LNCaP clone FGC (cell line): Measurements from ENCODE around the gene KRTAP19-2.

Experiments used
- DNase-seq: peaks from one replicate; pipeline ENCODE4 v3.0.0-alpha.2; 2011; ENCODE audit warnings: low read depth
- H3K4me3 ChIP-seq: 2 replicates; pipeline ENCODE4 v1.5.1; 2011; ENCODE audit warnings: mild to moderate bottlenecking, low read depth, low read length, control low read depth
- TF ChIP-seq, protein P1 (sequence below): IDR thresholded peaks from 2 replicates; pipeline ENCODE4 v1.5.1; 2012; ENCODE audit warnings: mild to moderate bottlenecking; ENCODE audit not compliant: control insufficient read depth, insufficient read depth; ENCODE audit errors: extremely low read depth

Gene KRTAP19-2

DNA sequence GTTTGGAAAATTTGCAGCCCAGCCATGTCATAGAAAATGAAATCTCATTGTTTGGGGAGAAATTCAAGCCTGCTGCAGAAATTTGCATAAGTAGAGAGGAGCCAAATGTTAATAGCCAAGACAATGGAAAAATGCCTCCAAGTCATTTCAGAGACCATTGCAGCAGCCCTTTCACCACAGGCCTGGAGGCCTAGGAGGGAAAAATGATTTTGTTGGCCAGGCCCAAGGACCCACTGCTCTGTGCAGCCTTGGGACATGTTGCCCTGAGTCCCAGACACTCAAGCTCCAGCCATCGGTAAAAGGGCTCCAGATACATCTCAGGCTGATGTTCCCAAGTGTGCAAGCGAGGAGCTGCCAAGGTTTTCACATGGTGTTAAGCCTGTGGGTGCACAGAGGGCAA lies 1.1 kb downstream of the KRTAP19-2 start:
- no peak for DNase-seq
- TF ChIP-seq, protein P1, sequence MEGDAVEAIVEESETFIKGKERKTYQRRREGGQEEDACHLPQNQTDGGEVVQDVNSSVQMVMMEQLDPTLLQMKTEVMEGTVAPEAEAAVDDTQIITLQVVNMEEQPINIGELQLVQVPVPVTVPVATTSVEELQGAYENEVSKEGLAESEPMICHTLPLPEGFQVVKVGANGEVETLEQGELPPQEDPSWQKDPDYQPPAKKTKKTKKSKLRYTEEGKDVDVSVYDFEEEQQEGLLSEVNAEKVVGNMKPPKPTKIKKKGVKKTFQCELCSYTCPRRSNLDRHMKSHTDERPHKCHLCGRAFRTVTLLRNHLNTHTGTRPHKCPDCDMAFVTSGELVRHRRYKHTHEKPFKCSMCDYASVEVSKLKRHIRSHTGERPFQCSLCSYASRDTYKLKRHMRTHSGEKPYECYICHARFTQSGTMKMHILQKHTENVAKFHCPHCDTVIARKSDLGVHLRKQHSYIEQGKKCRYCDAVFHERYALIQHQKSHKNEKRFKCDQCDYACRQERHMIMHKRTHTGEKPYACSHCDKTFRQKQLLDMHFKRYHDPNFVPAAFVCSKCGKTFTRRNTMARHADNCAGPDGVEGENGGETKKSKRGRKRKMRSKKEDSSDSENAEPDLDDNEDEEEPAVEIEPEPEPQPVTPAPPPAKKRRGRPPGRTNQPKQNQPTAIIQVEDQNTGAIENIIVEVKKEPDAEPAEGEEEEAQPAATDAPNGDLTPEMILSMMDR = no peak
- H3K4me3 ChIP-seq = no peak overlapping the region

DNA sequence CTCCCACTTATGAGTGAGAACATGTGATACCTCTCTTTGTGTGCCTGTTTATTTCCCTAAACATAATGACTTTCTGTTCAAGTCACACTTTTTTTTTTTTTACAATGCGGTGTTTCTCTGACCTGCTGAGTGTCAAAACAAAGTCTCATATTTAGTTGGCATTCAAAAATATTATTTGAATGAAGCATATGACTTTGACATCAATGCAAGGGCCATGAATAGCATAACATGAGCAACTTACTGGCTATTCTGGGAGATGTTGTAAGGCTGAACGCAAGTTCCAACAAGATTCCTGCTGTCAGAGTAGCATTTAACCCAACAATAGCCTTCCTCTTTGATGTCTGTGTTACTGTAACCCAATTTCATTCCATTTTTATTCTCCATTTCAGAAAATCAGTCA lies 5.1 kb downstream of the KRTAP19-2 start:
- no peak for DNase-seq
- TF ChIP-seq, protein P1 = no peak

DNA sequence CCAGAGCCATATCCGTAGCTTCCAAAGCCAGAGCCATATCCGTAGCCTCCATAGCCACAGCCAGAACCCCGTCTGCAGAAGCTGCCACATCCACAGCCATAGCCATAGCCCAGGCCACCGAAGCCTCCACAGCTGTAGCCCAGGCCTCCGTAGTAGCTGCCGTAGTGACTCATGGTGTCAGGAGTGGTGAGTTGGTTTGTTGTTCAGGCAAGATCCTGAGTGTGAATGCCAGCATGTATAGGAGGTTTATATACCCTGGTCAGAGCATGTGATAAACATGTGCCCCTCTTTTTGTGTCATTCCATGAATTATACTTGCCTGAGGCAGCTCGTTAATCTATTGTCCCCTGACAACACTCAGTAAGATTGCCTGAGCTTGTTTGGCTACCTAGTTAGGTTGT lies 7.1 kb downstream of the KRTAP19-2 start, which contains the start of gene KRTAP19-1:
Gene KRTAP19-1 (minus strand): TSS at position 223 of the 400 bp plus-strand sequence. CDS start 50 bp downstream, at position 173.
- TF ChIP-seq, protein P1 = no peak
- no peak within 1 kb of the TSS for H3K4me3 ChIP-seq
- no peak for DNase-seq

More for the DNA sequence above, 5.1 kb downstream of the KRTAP19-2 start:
- H3K4me3 ChIP-seq = no peak overlapping the region

GRCh38 chr21:30479259-30479658 lies 8.0 kb downstream of the KRTAP19-2 start:
- TF ChIP-seq, protein P1 = no peak
- no peak for DNase-seq
- no peak overlapping the region for H3K4me3 ChIP-seq

DNA sequence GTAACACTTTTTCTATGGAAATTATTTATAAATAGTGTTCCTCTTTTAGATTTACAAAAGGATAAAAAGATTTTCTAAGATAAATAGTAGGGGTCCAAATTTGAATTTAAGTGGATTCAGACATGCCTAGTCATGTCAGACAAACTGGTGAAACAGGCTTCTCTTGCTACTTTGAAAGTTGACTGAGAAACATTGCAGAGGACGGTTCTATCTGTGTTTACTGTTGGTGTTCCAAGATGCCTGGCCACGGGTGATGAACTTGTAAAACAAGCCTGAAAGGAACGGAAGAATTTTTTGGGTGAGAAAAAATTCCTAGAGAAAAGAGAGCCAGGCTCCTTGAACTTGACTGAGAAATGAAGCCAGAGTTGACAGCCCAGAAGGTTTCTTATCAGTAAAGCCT lies 9.2 kb downstream of the KRTAP19-2 start:
- TF ChIP-seq, protein P1 = no peak
- peak; percentile 91 for DNase-seq
- no peak overlapping the region for H3K4me3 ChIP-seq

- TF ChIP-seq, protein P1 = no peak
- DNase-seq = no peak
- no peak overlapping the region for H3K4me3 ChIP-seq
Observed at GRCh38 chr21:30468900-30469714, 18.1 kb downstream of the KRTAP19-2 start.
